ENCODE measurements around the gene MICU1.
"Not testable (repeated sequence)": the region's sequence is repeated elsewhere in the genome, so short reads cannot be mapped to it uniquely, and the experiment has no call there.

MICU1 gene

DNA sequence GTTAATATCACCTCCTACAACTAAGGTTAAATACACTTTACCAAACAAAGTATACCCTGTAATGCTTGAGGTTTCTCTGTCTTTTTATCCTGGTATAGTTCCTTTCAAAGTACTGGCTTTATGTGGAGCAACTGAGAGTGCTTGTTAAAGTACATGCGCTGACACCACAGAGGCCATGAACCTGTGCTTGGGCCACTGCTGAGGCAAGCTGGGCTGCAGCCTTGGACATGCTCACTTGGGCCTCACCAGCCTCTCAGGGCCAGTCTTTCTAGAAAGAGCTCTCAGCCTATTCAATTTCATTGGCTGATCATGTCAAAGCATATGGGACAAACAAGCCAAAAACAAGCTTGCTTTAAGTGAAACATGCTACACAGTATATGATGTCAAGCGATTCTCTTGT, 145.0 kb downstream of the MICU1 start:
- Mint-ChIP-seq H3K27ac (no peak overlapping the region), H3K9me3 (ENCODE audit: low read depth) (no peaks in the 10 kb centered on the region), H3K27me3 (no peaks in the 10 kb centered on the region), H3K4me3 (no peak overlapping the region), H3K36me3 (peaks cover 17% of the 10 kb centered on the region), H3K4me1 (ENCODE audit: low read depth) (no peaks in the 10 kb centered on the region)

DNA sequence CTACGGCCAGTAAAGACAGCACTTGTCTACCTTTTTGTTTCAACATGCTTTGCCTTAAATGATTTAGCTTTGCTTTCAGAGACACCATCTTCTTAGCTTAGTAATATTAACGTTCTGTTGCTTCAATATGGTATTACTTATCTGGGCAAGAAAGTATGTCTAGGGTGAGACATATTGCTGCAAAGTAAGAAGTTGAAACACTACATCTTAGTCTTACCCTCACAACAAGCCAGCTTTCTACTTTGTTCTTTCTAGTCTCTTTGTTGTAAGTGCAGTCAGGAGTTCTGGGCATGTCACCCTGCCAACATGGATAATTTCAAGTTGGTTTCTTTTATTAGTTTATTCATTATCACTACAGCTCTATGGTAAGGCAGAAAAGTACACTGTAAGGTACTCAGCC, 148.4 kb downstream of the MICU1 start:
- Mint-ChIP-seq H3K36me3 (peaks cover 29% of the 10 kb centered on the region), H3K27me3 (no peaks in the 10 kb centered on the region), H3K4me3 (no peak overlapping the region), H3K9me3 (ENCODE audit: low read depth) (no peaks in the 10 kb centered on the region), H3K4me1 (ENCODE audit: low read depth) (no peaks in the 10 kb centered on the region), H3K27ac (no peak overlapping the region)

DNA sequence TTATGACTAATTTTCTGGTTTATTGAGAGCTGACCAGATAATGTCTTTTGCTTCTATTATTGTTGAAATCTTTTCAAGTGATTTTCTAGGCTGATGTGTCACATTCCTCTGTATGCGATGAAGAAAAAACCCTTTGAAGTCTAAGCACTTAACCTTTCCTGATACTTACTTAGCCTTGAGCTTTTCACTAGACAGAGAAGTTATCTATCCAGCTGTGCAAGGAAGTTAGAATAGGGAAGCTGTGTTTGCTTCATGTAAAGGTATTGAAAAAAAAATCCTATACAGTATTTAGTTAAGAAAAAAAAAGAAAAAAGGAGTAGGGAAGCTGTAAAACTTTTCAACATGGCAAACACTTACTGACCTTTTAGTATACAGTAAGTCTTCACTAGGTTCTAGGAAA, 153.6 kb downstream of the MICU1 start:
- H3K27ac Mint-ChIP-seq, result no peak overlapping the region
- no peak overlapping the region for H3K4me3 Mint-ChIP-seq
- no peaks in the 10 kb centered on the region for H3K9me3 Mint-ChIP-seq (ENCODE audit: low read depth)
- no peaks in the 10 kb centered on the region for H3K27me3 Mint-ChIP-seq
- H3K36me3 Mint-ChIP-seq, result peaks cover 38% of the 10 kb centered on the region
- no peaks in the 10 kb centered on the region for H3K4me1 Mint-ChIP-seq (ENCODE audit: low read depth)

- Mint-ChIP-seq H3K9me3 (ENCODE audit: low read depth) (no peaks in the 10 kb centered on the region), H3K36me3 (peaks cover 33% of the 10 kb centered on the region), H3K27me3 (no peaks in the 10 kb centered on the region)
These were observed 155.2 kb downstream of the MICU1 start for GRCh38 chr10:72470666-72471065.

DNA sequence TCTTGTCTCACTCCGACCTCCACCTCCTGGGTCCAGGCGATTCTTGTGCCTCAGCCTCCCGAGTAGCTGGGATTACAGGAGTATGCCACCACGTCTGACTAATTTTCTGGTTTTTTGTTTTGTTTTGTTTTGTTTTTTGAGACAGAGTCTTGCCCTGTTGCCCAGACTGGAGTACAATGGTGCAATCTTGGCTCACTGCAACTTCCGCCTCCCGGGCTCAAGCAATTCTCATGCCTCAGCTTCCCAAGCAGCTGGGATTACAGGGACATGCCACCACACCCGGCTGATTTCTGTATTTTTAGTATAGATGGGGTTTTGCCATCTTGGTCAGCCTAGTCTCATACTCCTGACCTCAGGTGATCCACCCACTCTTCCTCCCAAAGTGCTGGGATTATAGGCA, 158.8 kb downstream of the MICU1 start:
- H3K4me1 Mint-ChIP-seq (ENCODE audit: low read depth); H3K27ac Mint-ChIP-seq; H3K9me3 Mint-ChIP-seq (ENCODE audit: low read depth); H3K27me3 Mint-ChIP-seq; H3K4me3 Mint-ChIP-seq: not testable (repeated sequence)
- peaks cover 19% of the 10 kb centered on the region for H3K36me3 Mint-ChIP-seq

More at GRCh38 chr10:72470666-72471065, 155.2 kb downstream of the MICU1 start:
- Mint-ChIP-seq H3K27ac (no peak overlapping the region), H3K4me3 (no peak overlapping the region), H3K4me1 (ENCODE audit: low read depth) (no peaks in the 10 kb centered on the region)

- no peak overlapping the region for H3K4me3 Mint-ChIP-seq
- H3K27ac Mint-ChIP-seq, result no peak overlapping the region
- H3K27me3 Mint-ChIP-seq, result no peaks in the 10 kb centered on the region
- peaks cover 15% of the 10 kb centered on the region for H3K36me3 Mint-ChIP-seq
- H3K4me1 Mint-ChIP-seq (ENCODE audit: low read depth), result no peaks in the 10 kb centered on the region
- no peaks in the 10 kb centered on the region for H3K9me3 Mint-ChIP-seq (ENCODE audit: low read depth)
These were observed 159.9 kb downstream of the MICU1 start for GRCh38 chr10:72466018-72466417.

DNA sequence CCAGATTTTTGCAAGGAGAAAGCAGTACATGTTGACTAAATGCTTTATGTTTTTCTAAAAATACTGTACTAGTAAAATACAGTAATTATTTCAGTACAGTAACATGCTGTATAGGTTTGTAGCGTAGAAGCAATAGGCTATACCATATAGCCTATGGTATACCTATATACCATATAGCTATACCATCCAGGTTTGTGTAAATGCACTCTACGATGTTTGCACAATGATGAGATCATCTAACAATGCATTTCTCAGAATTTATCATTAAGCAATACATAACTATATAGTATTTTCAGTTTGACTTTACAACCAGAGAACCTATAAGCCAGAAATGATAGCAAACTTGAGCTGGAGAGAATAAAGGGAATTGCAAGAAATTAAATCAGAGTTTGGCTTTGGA, 161.4 kb downstream of the MICU1 start:
- Mint-ChIP-seq H3K4me3 (no peak overlapping the region), H3K27ac (no peak overlapping the region), H3K36me3 (peaks cover 8% of the 10 kb centered on the region), H3K9me3 (ENCODE audit: low read depth) (no peaks in the 10 kb centered on the region), H3K27me3 (no peaks in the 10 kb centered on the region), H3K4me1 (ENCODE audit: low read depth) (no peaks in the 10 kb centered on the region)

DNA sequence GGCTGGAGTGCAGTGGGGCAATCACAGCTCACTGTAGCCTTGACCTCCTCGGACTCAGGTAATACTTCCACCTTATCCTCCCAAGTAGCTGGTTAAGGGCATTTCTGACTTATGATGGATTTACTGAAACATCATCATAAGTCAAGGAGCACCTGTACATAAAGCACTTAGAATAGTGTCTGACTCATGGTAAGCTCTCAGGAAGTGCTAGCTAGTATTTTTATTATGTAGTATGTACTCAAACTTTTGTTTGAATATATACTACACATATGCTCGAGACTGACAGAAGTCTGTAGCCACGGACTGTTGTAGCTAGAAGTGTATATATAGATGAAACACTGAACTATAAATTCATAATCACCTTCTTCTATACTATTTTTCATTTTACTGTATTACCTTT, 163.6 kb downstream of the MICU1 start:
- no peaks in the 10 kb centered on the region for H3K4me1 Mint-ChIP-seq (ENCODE audit: low read depth)
- no peaks in the 10 kb centered on the region for H3K9me3 Mint-ChIP-seq (ENCODE audit: low read depth)
- no peak overlapping the region for H3K27ac Mint-ChIP-seq
- no peak overlapping the region for H3K4me3 Mint-ChIP-seq
- H3K27me3 Mint-ChIP-seq, result no peaks in the 10 kb centered on the region
- peaks cover 8% of the 10 kb centered on the region for H3K36me3 Mint-ChIP-seq

GRCh38 chr10:72461085-72461484, 164.8 kb downstream of the MICU1 start:
- Mint-ChIP-seq H3K4me3 (no peak overlapping the region), H3K27ac (no peak overlapping the region), H3K4me1 (ENCODE audit: low read depth) (no peaks in the 10 kb centered on the region), H3K27me3 (no peaks in the 10 kb centered on the region), H3K36me3 (peaks cover 6% of the 10 kb centered on the region), H3K9me3 (ENCODE audit: low read depth) (no peaks in the 10 kb centered on the region)

DNA sequence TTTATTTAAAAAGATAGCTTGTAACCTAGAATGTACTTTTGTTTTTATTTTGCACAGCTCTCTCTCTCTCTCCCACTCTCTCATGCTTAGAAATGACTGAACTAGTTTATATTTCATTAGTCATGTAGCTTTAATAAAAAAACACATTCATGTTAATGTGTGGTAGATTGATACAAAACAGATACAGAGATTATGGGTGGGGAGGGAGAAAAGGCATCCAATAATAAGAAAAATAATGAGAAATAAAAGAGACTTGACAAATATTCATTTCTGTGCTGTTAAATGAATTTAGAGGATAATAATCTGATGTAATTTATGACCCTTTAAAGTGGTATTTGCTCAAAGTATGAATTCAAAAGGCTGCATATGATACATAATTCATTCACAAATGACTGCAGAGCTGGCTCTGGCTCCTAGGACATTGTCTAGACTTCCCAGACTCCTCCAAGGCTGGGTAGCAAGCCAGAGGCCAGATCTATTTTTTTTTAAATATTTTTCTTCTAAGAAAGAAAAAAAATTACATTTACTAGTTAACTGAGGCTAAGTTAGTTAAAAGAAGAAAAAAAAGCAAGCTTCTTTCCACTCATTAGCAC, 165.5 kb downstream of the MICU1 start:
- no peaks in the 10 kb centered on the region for H3K4me1 Mint-ChIP-seq (ENCODE audit: low read depth)
- H3K9me3 Mint-ChIP-seq (ENCODE audit: low read depth), result no peaks in the 10 kb centered on the region
- H3K4me3 Mint-ChIP-seq, result no peak overlapping the region
- H3K27me3 Mint-ChIP-seq, result no peaks in the 10 kb centered on the region
- peaks cover 6% of the 10 kb centered on the region for H3K36me3 Mint-ChIP-seq
- no peak overlapping the region for H3K27ac Mint-ChIP-seq

- Mint-ChIP-seq H3K4me3 (no peak overlapping the region), H3K27me3 (no peaks in the 10 kb centered on the region), H3K9me3 (ENCODE audit: low read depth) (no peaks in the 10 kb centered on the region), H3K4me1 (ENCODE audit: low read depth) (no peaks in the 10 kb centered on the region), H3K27ac (no peak overlapping the region), H3K36me3 (peaks cover 6% of the 10 kb centered on the region)
These were observed 166.6 kb downstream of the MICU1 start for GRCh38 chr10:72459301-72459700.

DNA sequence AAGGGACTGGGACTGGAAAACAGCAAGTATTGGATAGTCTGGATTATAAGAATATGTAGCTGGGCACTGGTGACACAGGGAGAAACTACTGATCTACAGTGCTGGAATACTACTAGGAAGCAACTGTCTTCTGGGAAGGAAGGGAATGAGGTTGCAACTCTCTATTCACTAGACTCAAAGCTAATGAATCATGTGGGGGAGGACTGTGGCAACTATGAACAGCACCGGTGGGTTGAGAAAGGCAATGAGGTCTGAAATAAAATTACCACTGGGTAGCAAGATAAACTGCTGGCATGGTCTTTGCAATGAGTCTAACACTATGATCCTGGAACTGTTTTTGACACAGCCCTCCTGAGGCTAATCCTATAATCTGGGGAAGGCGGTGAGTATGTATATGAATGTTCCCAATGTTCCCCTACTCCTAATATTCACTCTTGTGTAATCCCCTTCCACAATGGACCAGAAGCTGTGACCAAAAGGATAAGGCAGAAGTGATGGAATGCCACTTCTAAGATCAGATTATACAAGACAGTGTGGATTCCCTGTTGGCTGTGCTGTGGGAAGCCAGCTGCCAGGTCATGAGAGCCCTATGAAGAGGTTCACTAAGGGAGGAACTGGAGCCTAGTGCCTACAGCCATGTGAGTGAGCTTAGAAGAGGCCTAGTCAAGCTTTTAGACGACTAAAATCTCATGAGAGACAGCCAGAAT, 169.8 kb downstream of the MICU1 start:
- no peaks in the 10 kb centered on the region for H3K4me1 Mint-ChIP-seq (ENCODE audit: low read depth)
- no peaks in the 10 kb centered on the region for H3K27me3 Mint-ChIP-seq
- H3K27ac Mint-ChIP-seq, result no peak overlapping the region
- H3K4me3 Mint-ChIP-seq, result no peak overlapping the region
- peaks cover 12% of the 10 kb centered on the region for H3K36me3 Mint-ChIP-seq
- H3K9me3 Mint-ChIP-seq (ENCODE audit: low read depth), result no peaks in the 10 kb centered on the region

DNA sequence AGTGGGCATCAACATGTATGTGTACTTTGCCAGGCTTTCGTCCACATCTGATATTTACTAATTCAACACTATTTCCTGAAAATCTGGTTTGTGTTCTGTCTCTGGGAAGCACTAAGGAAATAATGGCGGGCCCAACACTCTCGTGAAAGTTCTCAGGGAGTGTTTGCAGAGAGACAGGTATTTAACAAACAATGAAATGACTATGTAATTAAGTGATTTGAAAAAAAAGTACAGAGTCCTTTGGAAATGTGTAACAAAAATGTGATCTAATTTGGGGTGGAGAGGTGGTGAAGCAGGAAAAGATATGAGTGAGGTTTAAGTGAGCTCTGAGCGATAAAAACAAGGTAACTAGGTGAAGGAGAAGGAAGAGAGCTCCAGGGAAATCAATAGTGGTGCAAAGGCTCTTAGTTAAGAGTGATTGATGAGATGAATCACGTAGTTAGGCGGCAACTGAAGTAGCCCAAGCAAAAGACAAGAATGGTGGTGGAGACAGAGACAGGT, 175.9 kb downstream of the MICU1 start:
- H3K4me3 Mint-ChIP-seq, result no peak overlapping the region
- H3K36me3 Mint-ChIP-seq, result peaks cover 18% of the 10 kb centered on the region
- H3K4me1 Mint-ChIP-seq (ENCODE audit: low read depth), result no peaks in the 10 kb centered on the region
- H3K27me3 Mint-ChIP-seq, result no peaks in the 10 kb centered on the region
- no peaks in the 10 kb centered on the region for H3K9me3 Mint-ChIP-seq (ENCODE audit: low read depth)
- H3K27ac Mint-ChIP-seq, result no peak overlapping the region

DNA sequence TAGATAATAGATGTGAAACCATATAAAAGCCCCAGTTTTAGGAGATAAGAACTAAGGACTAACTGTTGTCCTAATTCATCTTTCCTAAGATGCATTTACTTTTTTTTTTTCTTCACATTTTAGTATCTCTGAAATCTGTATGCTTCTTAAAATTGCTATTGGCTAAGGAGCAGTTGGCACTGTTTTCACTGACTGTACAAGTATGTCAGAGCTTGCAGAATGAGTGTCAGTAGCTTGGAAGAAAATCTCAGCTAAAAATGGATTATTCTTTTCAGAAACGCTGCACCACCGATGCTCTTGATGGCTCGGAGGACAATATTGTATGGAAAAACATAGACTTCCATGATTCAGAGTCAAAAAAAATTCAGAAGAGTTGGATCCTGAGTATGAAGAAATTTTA, 180.0 kb downstream of the MICU1 start:
- H3K4me3 Mint-ChIP-seq, result no peak overlapping the region
- no peaks in the 10 kb centered on the region for H3K4me1 Mint-ChIP-seq (ENCODE audit: low read depth)
- no peaks in the 10 kb centered on the region for H3K9me3 Mint-ChIP-seq (ENCODE audit: low read depth)
- H3K27ac Mint-ChIP-seq, result no peak overlapping the region
- no peaks in the 10 kb centered on the region for H3K27me3 Mint-ChIP-seq
- H3K36me3 Mint-ChIP-seq, result peaks cover 15% of the 10 kb centered on the region

DNA sequence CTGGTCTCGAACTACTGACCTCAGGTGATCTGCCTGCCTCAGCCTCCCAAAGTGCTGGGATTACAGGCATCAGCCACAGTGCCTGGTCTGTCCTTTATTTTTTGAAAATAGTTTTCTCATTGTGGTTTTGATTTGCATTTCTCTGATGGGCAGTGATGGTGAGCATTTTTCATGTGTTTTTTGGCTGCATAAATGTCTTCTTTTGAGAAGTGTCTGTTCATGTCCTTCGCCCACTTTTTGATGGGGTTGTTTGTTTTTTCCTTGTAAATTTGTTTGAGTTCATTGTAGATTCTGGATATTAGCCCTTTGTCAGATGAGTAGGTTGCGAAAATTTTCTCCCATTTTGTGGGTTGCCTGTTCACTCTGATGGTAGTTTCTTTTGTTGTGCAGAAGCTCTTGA, 182.9 kb downstream of the MICU1 start:
- not testable (repeated sequence) for H3K4me1 Mint-ChIP-seq (ENCODE audit: low read depth); H3K9me3 Mint-ChIP-seq (ENCODE audit: low read depth); H3K4me3 Mint-ChIP-seq; H3K27me3 Mint-ChIP-seq; H3K27ac Mint-ChIP-seq
- peaks cover 10% of the 10 kb centered on the region for H3K36me3 Mint-ChIP-seq

DNA sequence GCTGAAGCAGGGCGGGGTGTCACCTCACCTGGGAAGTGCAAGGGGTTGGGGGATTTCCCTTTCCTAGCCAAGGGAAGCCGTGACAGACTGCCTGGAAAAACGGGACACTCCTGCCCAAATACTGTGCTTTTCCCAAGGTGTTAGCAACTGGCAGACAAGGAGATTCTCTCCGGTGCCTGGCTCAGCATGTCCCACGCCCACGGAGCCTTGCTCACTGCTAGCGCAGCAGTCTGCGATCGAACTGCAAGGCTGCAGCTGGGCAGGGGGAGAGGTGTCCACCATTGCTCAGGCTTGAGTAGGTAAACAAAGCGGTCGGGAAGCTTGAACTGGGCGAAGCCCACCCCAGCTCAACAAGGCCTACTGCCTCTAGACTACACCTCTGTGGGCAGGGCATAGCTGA, 190.3 kb downstream of the MICU1 start:
- H3K4me3 Mint-ChIP-seq, result no peak overlapping the region
- H3K27me3 Mint-ChIP-seq, result no peaks in the 10 kb centered on the region
- no peaks in the 10 kb centered on the region for H3K4me1 Mint-ChIP-seq (ENCODE audit: low read depth)
- H3K9me3 Mint-ChIP-seq (ENCODE audit: low read depth), result no peaks in the 10 kb centered on the region
- peaks cover 2% of the 10 kb centered on the region for H3K36me3 Mint-ChIP-seq
- no peak overlapping the region for H3K27ac Mint-ChIP-seq

Measured in activated naive CD8-positive, alpha-beta T cell (primary cell).